Measurements from ENCODE around the gene ENTPD8.

Gene ENTPD8

DNA sequence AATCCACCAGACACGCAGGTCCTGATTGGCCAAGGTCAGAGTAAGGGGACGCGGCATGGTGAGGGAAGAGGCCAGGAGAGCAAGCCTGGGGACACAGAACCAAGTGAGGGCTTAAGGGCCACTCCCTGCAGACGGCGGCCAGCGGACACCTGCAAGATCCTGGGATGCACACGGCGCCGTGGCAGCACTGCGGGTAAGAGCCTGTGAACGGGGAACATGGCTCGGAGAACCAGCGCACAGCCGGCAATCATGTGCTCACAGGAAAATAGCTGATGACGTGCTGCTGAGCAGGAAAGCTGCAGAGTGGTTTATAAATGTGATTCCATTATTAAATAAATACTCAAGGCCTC, 45.0 kb upstream of the ENTPD8 start:
- no peak for TF ChIP-seq CTCF (IDR thresholded peaks at IDR 0.05)

DNA sequence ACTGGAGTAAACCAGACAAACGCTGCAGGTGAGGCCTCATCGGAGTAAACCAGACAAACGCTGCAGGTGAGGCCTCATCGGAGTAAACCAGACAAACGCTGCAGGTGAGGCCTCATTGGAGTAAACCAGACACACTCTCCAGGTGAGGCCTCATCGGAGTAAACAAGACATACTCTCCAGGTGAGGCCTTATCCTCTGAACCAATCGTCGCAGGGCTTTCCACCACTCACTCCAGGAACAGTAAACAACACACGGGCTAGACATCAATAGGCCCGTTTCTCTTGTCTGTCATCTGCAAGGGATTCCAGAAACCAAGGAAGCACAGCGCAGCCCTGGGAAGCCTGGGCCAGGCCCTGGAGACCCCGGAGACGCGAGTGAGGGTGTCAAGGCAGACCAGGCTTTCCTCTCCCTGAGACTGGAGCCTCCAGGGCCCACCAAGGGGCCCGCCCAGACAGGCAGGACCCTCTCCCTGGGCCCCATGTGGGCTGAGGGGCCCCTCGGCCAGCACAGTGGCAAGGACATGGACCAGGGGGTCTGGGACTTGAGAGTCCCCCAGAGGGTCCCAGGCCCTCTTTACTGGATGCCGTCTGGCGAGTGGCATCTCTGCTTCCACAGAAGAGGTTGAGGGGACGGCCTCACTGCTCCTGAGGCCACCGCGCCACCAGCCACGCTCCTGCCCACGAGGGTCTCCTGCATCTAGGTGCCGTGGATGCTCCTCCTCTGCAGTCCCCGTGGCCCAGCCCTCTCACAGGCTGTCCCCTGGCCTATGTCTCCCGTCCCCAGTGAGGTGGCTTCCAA, 44.4 kb upstream of the ENTPD8 start:
- TF ChIP-seq CTCF (IDR thresholded peaks at IDR 0.05) = no peak

- no peak for TF ChIP-seq CTCF (IDR thresholded peaks at IDR 0.05)
These were observed 43.6 kb upstream of the ENTPD8 start for GRCh38 chr9:137484551-137485315.

- no peak for TF ChIP-seq CTCF (IDR thresholded peaks at IDR 0.05)
These were observed 41.1 kb upstream of the ENTPD8 start for GRCh38 chr9:137482094-137482781.

- no peak for TF ChIP-seq CTCF (IDR thresholded peaks at IDR 0.05)
These were observed 39.8 kb upstream of the ENTPD8 start for GRCh38 chr9:137480686-137481683.

GRCh38 chr9:137479892-137480685, 38.9 kb upstream of the ENTPD8 start:
- TF ChIP-seq CTCF (IDR thresholded peaks at IDR 0.05) = no peak
